ENCODE measurements around the gene ANKRD1.

GRCh38 chr10:90967865-90968264, 47.0 kb upstream of the ANKRD1 start:
- TF ChIP-seq EZH2 (IDR thresholded peaks at IDR 0.05) (no peak), POLR2AphosphoS5 (IDR thresholded peaks at IDR 0.05; ENCODE audit: borderline replicate concordance, low read depth, low read length) (no peak)

Data from SK-N-MC (cell line).